H1 (cell line): ENCODE results near the gene CEND1. TPM values are rescaled to one million over a fixed set of nuclear protein-coding genes. Genes with fewer than 3 reads are reported as not detected.

Experiments
- CTCF ChIA-PET: fragments of 300-600 bp; sonication (Branson Sonifier 250); formaldehyde crosslinking; loops from one replicate; lab custom pipeline; 2021; ENCODE audit not compliant: partially characterized antibody; lab: Charles Lee
- POLR2A ChIA-PET: fragments of 300-600 bp; sonication (Branson Sonifier 250); formaldehyde crosslinking; loops from one replicate; lab custom pipeline; 2021; ENCODE audit warnings: inconsistent platforms; ENCODE audit not compliant: partially characterized antibody; lab: Charles Lee
- DNase-seq, 2 experiments: peaks; one replicate each; pipeline versions ENCODE4 v3.0.0 to v3.0.0-alpha.2; 2010 to 2022; ENCODE audit warnings: low spot score in 2 of 2, low read depth in 1 of 2, mixed read lengths in 1 of 2
- FAIRE-seq: peaks from 2 replicates; lab custom pipeline; 2011; peaks lifted over from hg19 to GRCh38; lab: Jason Lieb, UNC
- H2AFZ ChIP-seq: 2 replicates; pipeline ENCODE4 v1.8.1; 2012; ENCODE audit warnings: low read length, inconsistent platforms
- H2AK5ac ChIP-seq: 2 replicates; pipeline ENCODE4 v1.6.1; 2013; ENCODE audit warnings: low read depth, low read length
- H2BK120ac ChIP-seq: replicated peaks from 2 replicates; pipeline ENCODE3; 2013; ENCODE audit warnings: low read depth, low read length, inconsistent platforms
- H2BK12ac ChIP-seq: 2 replicates; pipeline ENCODE4 v1.6.1; 2013; ENCODE audit warnings: low read depth, low read length
- H2BK15ac ChIP-seq: 2 replicates; pipeline ENCODE4 v1.6.1; 2013; ENCODE audit warnings: low read length
- H2BK20ac ChIP-seq: 2 replicates; pipeline ENCODE4 v1.6.1; 2013; ENCODE audit warnings: low read length
- H2BK5ac ChIP-seq: 2 replicates; pipeline ENCODE4 v1.6.1; 2013; ENCODE audit warnings: low read depth, low read length
- H3K14ac ChIP-seq: 2 replicates; pipeline ENCODE4 v1.6.1; 2013; ENCODE audit warnings: inconsistent platforms; ENCODE audit not compliant: insufficient read length
- H3K18ac ChIP-seq: 2 replicates; pipeline ENCODE4 v1.6.1; 2013; ENCODE audit warnings: low read length; ENCODE audit errors: extremely low read depth
- H3K23ac ChIP-seq: 2 replicates; pipeline ENCODE4 v1.6.1; 2013; ENCODE audit warnings: inconsistent platforms; ENCODE audit not compliant: insufficient read length
- H3K23me2 ChIP-seq: 2 replicates; pipeline ENCODE4 v1.6.1; 2013; ENCODE audit warnings: low read depth, low read length
- H3K27ac ChIP-seq: 2 replicates; pipeline ENCODE4 v1.6.1; 2011; ENCODE audit warnings: low read depth, low read length, inconsistent platforms
- H3K27me3 ChIP-seq, 4 experiments: replicated peaks in 1 of 4; 1 replicate in 1 of 4; 2 replicates in 3 of 4; pipeline versions ENCODE4 v1.6.1 to v1.8.1; 2011 to 2013; ENCODE audit warnings: low read length in 3 of 4, mild to moderate bottlenecking in 3 of 4, inconsistent platforms in 2 of 4, mixed read lengths in 2 of 4, moderate library complexity in 1 of 4; ENCODE audit not compliant: control insufficient read depth in 3 of 4, insufficient read depth in 3 of 4; ENCODE audit errors: extremely low read depth in 1 of 4
- H3K36me3 ChIP-seq, 4 experiments: 2 replicates each; pipeline versions ENCODE4 v1.6.1 to v1.8.1; 2011 to 2013; ENCODE audit warnings: mild to moderate bottlenecking in 4 of 4, low read length in 3 of 4, moderate library complexity in 2 of 4, control low read depth in 1 of 4, inconsistent platforms in 1 of 4; ENCODE audit not compliant: insufficient read depth in 4 of 4, control insufficient read depth in 2 of 4
- H3K4ac ChIP-seq: replicated peaks from 2 replicates; pipeline ENCODE3; 2013; ENCODE audit warnings: low read length, low read depth, mixed read lengths, inconsistent platforms; ENCODE audit not compliant: insufficient read length
- H3K4me1 ChIP-seq, 4 experiments: replicated peaks in 1 of 4; 1 replicate in 1 of 4; 2 replicates in 3 of 4; pipeline versions ENCODE4 v1.6.1 to v1.8.1; 2011 to 2013; ENCODE audit warnings: low read length in 3 of 4, inconsistent platforms in 2 of 4, mixed read lengths in 1 of 4; ENCODE audit not compliant: insufficient read depth in 4 of 4, control insufficient read depth in 3 of 4
- H3K4me2 ChIP-seq, 2 experiments: 2 replicates each; pipeline versions ENCODE4 v1.6.1 to v1.8.1; 2011 to 2013; ENCODE audit warnings: low read depth in 2 of 2, low read length in 2 of 2, control low read depth in 1 of 2, inconsistent platforms in 1 of 2, mild to moderate bottlenecking in 1 of 2; ENCODE audit not compliant: insufficient read depth in 1 of 2
- H3K4me3 ChIP-seq, 4 experiments: fragments of 200-600, 300-600 bp in 1 of 4; sonication (generic), shearing (Covaris generic), sonication (Bioruptor Twin) in 1 of 4; 2 replicates each; pipeline versions ENCODE4 v1.5.1 to v1.8.1; 2011 to 2016; ENCODE audit warnings: low read length in 4 of 4, low read depth in 3 of 4, control low read depth in 2 of 4, inconsistent platforms in 2 of 4, mild to moderate bottlenecking in 2 of 4, mixed read lengths in 1 of 4, moderate library complexity in 1 of 4; ENCODE audit not compliant: insufficient read depth in 2 of 4; ENCODE audit errors: extremely low read depth in 1 of 4
- H3K56ac ChIP-seq: replicated peaks from 2 replicates; pipeline ENCODE3; 2013; ENCODE audit warnings: low read depth, mild to moderate bottlenecking, mixed read lengths, low read length, inconsistent platforms; ENCODE audit not compliant: insufficient read length
- H3K79me1 ChIP-seq: 2 replicates; pipeline ENCODE4 v1.6.1; 2013; ENCODE audit warnings: low read depth, low read length, control low read depth
- H3K79me2 ChIP-seq, 2 experiments: 2 replicates each; pipeline versions ENCODE4 v1.6.1 to v1.8.1; 2012 to 2013; ENCODE audit warnings: low read length in 2 of 2, mild to moderate bottlenecking in 2 of 2, inconsistent platforms in 1 of 2; ENCODE audit not compliant: insufficient read depth in 2 of 2, control insufficient read depth in 1 of 2
- H3K9ac ChIP-seq, 4 experiments: replicated peaks in 1 of 4; 1 replicate in 1 of 4; 2 replicates in 3 of 4; pipeline versions ENCODE4 v1.6.1 to v1.8.1; 2011 to 2013; ENCODE audit warnings: low read depth in 3 of 4, low read length in 3 of 4, control low read depth in 2 of 4, mild to moderate bottlenecking in 2 of 4, moderate library complexity in 2 of 4, inconsistent platforms in 1 of 4; ENCODE audit errors: extremely low read depth in 1 of 4
- H3K9me3 ChIP-seq, 2 experiments: 2 replicates each; pipeline versions ENCODE4 v1.6.1 to v1.8.1; 2012 to 2013; ENCODE audit warnings: mild to moderate bottlenecking in 2 of 2, moderate library complexity in 2 of 2, control low read depth in 1 of 2, inconsistent platforms in 1 of 2, low read depth in 1 of 2, low read length in 1 of 2, mixed read lengths in 1 of 2; ENCODE audit not compliant: insufficient read depth in 2 of 2
- H4K20me1 ChIP-seq, 2 experiments: replicated peaks in 1 of 2; 2 replicates each; pipeline versions ENCODE3 to v1.8.1; 2011 to 2013; ENCODE audit warnings: inconsistent platforms in 2 of 2, low read length in 2 of 2, mild to moderate bottlenecking in 1 of 2; ENCODE audit not compliant: insufficient read depth in 2 of 2, control insufficient read depth in 1 of 2
- H4K5ac ChIP-seq: 2 replicates; pipeline ENCODE4 v1.6.1; 2013; ENCODE audit warnings: low read length, low read depth, mixed read lengths, inconsistent platforms; ENCODE audit not compliant: insufficient read length
- H4K8ac ChIP-seq: 2 replicates; pipeline ENCODE4 v1.8.0; 2013; ENCODE audit warnings: mild to moderate bottlenecking, moderate library complexity, low read length, inconsistent platforms; ENCODE audit not compliant: insufficient read depth; ENCODE audit errors: extremely low read depth
- H4K91ac ChIP-seq: replicated peaks from 2 replicates; pipeline ENCODE3; 2013; ENCODE audit warnings: low read length, mixed read lengths, inconsistent platforms; ENCODE audit not compliant: insufficient read length
- CHD2 ChIP-seq: IDR thresholded peaks from 2 replicates; pipeline ENCODE4 v1.6.1; 2012; ENCODE audit warnings: low read length, improper control_type of control experiment
- CREB1 ChIP-seq: IDR thresholded peaks from 2 replicates; pipeline ENCODE4 v1.6.1; 2012; ENCODE audit warnings: inconsistent platforms
- CTBP2 ChIP-seq: IDR thresholded peaks from 2 replicates; pipeline ENCODE4 v1.7.0; 2011; ENCODE audit warnings: borderline replicate concordance, mild to moderate bottlenecking, moderate library complexity, mixed read lengths, low read length; ENCODE audit not compliant: insufficient read depth, insufficient read length
- KDM1A ChIP-seq: fragments of 200-600, 300-600 bp; sonication (generic); IDR thresholded peaks from 2 replicates; pipeline ENCODE4 v1.7.1; 2016; ENCODE audit warnings: mild to moderate bottlenecking, low read length, borderline replicate concordance
- RAD21 ChIP-seq, 2 experiments: IDR thresholded peaks in 1 of 2; conservative IDR thresholded peaks in 1 of 2; 2 replicates each; pipeline ENCODE4 v1.6.1; 2011; ENCODE audit warnings: low read depth in 2 of 2, low read length in 2 of 2, improper control_type of control experiment in 1 of 2, inconsistent platforms in 1 of 2, mild to moderate bottlenecking in 1 of 2, moderate library complexity in 1 of 2
- RFX5 ChIP-seq: IDR thresholded peaks from 2 replicates; pipeline ENCODE4 v1.6.1; 2011; ENCODE audit warnings: low read depth, low read length, improper control_type of control experiment, borderline replicate concordance
- RXRA ChIP-seq: IDR thresholded peaks from 2 replicates; pipeline ENCODE4 v1.6.1; 2011; ENCODE audit warnings: low read depth, mild to moderate bottlenecking, low read length, moderate library complexity; ENCODE audit not compliant: insufficient read depth
- SAP30 ChIP-seq: fragments of 300-600 bp; sonication (generic); IDR thresholded peaks from 2 replicates; pipeline ENCODE4 v1.7.1; 2012; ENCODE audit warnings: low read length, moderate library complexity, mild to moderate bottlenecking, inconsistent platforms; ENCODE audit not compliant: insufficient read depth, insufficient replicate concordance
- SIN3A ChIP-seq, 2 experiments: IDR thresholded peaks in 1 of 2; conservative IDR thresholded peaks in 1 of 2; 2 replicates each; pipeline ENCODE4 v1.6.1; 2011 to 2012; ENCODE audit warnings: low read length in 2 of 2, improper control_type of control experiment in 1 of 2, low read depth in 1 of 2, mild to moderate bottlenecking in 1 of 2
- SIRT6 ChIP-seq: IDR thresholded peaks from one replicate; pipeline ENCODE4 v1.7.1; 2012; ENCODE audit warnings: low read length, inconsistent platforms
- SIX5 ChIP-seq: IDR thresholded peaks from 2 replicates; pipeline ENCODE4 v1.6.1; 2011; ENCODE audit warnings: mild to moderate bottlenecking, low read depth, low read length
- TEAD4 ChIP-seq: IDR thresholded peaks from 2 replicates; pipeline ENCODE4 v1.6.1; 2012; ENCODE audit warnings: low read depth, low read length, inconsistent platforms, mixed read lengths
- WGBS, 2 experiments: shearing (Covaris generic) in 1 of 2; methylation state at CpG; one replicate each; pipeline versions ENCODE4 v1.1.6 to v1.1.7; 2013 to 2015; ENCODE audit warnings: low lambda C conversion rate in 2 of 2, mixed read lengths in 2 of 2, inconsistent platforms in 1 of 2, low coverage in 1 of 2, missing lambda C conversion rate in 1 of 2; ENCODE audit not compliant: insufficient replicate concordance in 2 of 2, insufficient coverage in 1 of 2, insufficient read length in 1 of 2; ENCODE audit errors: extremely low coverage in 1 of 2, missing lambda C conversion rate in 1 of 2; 5-methylcytosine and 5-hydroxymethylcytosine counted together
- polyA plus RNA-seq, 7 experiments: library from polyadenylated mRNA; depleted of rRNA in 3 of 7; stranded (reverse) in 5 of 7; unstranded in 2 of 7; fragments of >200 nt in 5 of 7; fragments of 200-250 nt in 2 of 7; gene quantifications; 1 replicate in 5 of 7; 2 replicates in 1 of 7; 4 replicates in 1 of 7; pipeline versions ENCODE4 v1.2.1 to v1.2.3, GENCODE V29; 2011 to 2013; ENCODE audit warnings: missing spikeins in 2 of 7, mixed read lengths in 2 of 7
- total RNA-seq: library from RNA; stranded (reverse); fragmentation: NEBNext Ultra II Directional; extraction: Animal tissue kit (Norgen Biotek cat#: 25700); gene quantifications from 2 replicates; pipeline ENCODE4 v1.2.1, GENCODE V29; 2021

Gene CEND1
- total and polyA plus RNA-seq, 2 of the 8 experiments (the other 6 are each of a cell fraction or from before 2014, with no cell fraction given), result 0.82 to 5.0 TPM

GRCh38 chr11:833849-834311 is 44.0 kb upstream of the CEND1 start:
- no peak overlapping the region; the same call in 1 of the 2 replicates for H4K8ac ChIP-seq
- WGBS, 2 experiments, result 69% methylated on average over 8 of the region's 9 CpGs; no CpG with 5 or more reads in 1 of the 2 experiments
- peaks cover 29% of the 10 kb centered on the region for H3K23me2 ChIP-seq
- no peak overlapping the region for H2BK20ac ChIP-seq
- no peak overlapping the region for H4K91ac ChIP-seq
- H2AK5ac ChIP-seq, result no peak overlapping the region
- DNase-seq (no peak), FAIRE-seq (no peak)
- POLR2A ChIA-PET, result interaction anchor here (1.0 to 53.0 kb wide), 5 partner anchors 4 to 466 kb away, joined by 3 to 1917 read pairs (median 234); partner anchors contain the start of genes CD151, CEND1, CRACR2B and PIDD1
- peaks cover 0 to 45% (median 34%) of the 10 kb centered on the region in 4 experiments; a peak in 6 of 7 replicates for H3K4me1 ChIP-seq
- no peak overlapping the region for H2AFZ ChIP-seq
- no peak overlapping the region for H3K4ac ChIP-seq
- no peaks in the 10 kb centered on the region; the same call in 1 of the 2 replicates for H3K79me1 ChIP-seq
- H3K18ac ChIP-seq, result no peak overlapping the region
- CTCF ChIA-PET, result interaction anchor here (1.2 to 2.5 kb wide), 5 partner anchors 11 to 35 kb away, joined by 3 to 17 read pairs (median 5); partner anchors contain the start of gene PNPLA2
- H3K27me3 ChIP-seq, result peaks cover 6 to 28% (median 24%) of the 10 kb centered on the region in 4 experiments
- H3K56ac ChIP-seq, result no peak overlapping the region
- H3K4me2 ChIP-seq, result peak overlapping the region; percentile 81 to 84
- no peak overlapping the region for H3K14ac ChIP-seq
- no peak overlapping the region for H2BK120ac ChIP-seq
- H4K20me1 ChIP-seq, result peaks cover 2 to 29% of the 10 kb centered on the region in 2 experiments
- H2BK15ac ChIP-seq, result no peak overlapping the region
- no peaks in the 10 kb centered on the region for H3K9me3 ChIP-seq
- H3K4me3 ChIP-seq, result peak overlapping the region; percentile 51 to 76 (median 58); a peak in 6 of 8 replicates
- H4K5ac ChIP-seq, result no peak overlapping the region
- H3K23ac ChIP-seq, result no peak overlapping the region
- no peak overlapping the region for H2BK5ac ChIP-seq
- 0 out of 2 replicates have a peak overlapping the region, but pooled peaks have one; percentile 23 for H2BK12ac ChIP-seq
- H3K79me2 ChIP-seq, result no peaks in the 10 kb centered on the region; a peak in 1 of 4 replicates
- peaks cover 0 to 18% (median 10%) of the 10 kb centered on the region in 4 experiments; a peak in 5 of 8 replicates for H3K36me3 ChIP-seq
- no peak for TF ChIP-seq SIRT6
- no peak for TF ChIP-seq RAD21 (IDR thresholded peaks at IDR 0.05 in 1 of 2, conservative IDR thresholded peaks at IDR 0.05 in 1 of 2; ENCODE audit: low read depth in 2 of 2, low read length in 2 of 2)
- TF ChIP-seq CHD2, result no peak
- no peak for TF ChIP-seq CREB1
- no peak for TF ChIP-seq SAP30
- no peak for TF ChIP-seq RXRA
- TF ChIP-seq KDM1A, result no peak
- no peak for TF ChIP-seq TEAD4
- no peak for TF ChIP-seq CTBP2
- TF ChIP-seq SIX5, result no peak
- no peak for TF ChIP-seq RFX5
- TF ChIP-seq SIN3A (conservative IDR thresholded peaks at IDR 0.05 in 1 of 2, IDR thresholded peaks at IDR 0.05 in 1 of 2; ENCODE audit: low read depth in 1 of 2, low read length in 2 of 2), result no peak
- no peak overlapping the region for H3K27ac ChIP-seq
- H3K9ac ChIP-seq, result peak overlapping the region in 1 of 4 experiments; percentile 62; a peak in 2 of 7 replicates
